ENCODE results near the gene OVAAL.

DNA sequence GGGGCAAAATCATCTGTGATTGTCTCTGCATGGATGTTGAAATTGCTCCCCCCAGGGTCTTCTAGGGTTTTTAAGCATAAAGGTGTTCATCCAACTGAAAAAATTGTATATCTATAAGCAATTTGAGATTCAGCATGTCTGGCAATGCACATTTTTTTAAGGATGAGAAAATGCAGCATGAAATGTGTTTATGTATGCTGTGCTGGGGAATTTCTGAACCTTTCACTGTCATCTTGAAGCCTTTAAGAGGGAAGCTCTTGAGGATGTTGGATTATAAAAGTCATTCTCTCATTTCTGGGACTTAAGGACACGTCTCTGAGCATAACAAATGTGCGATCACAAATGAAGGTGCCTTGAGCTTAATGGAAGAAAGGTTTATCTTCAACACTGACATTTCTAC, 9.4 kb downstream of the OVAAL start:
- TF ChIP-seq, protein P1, sequence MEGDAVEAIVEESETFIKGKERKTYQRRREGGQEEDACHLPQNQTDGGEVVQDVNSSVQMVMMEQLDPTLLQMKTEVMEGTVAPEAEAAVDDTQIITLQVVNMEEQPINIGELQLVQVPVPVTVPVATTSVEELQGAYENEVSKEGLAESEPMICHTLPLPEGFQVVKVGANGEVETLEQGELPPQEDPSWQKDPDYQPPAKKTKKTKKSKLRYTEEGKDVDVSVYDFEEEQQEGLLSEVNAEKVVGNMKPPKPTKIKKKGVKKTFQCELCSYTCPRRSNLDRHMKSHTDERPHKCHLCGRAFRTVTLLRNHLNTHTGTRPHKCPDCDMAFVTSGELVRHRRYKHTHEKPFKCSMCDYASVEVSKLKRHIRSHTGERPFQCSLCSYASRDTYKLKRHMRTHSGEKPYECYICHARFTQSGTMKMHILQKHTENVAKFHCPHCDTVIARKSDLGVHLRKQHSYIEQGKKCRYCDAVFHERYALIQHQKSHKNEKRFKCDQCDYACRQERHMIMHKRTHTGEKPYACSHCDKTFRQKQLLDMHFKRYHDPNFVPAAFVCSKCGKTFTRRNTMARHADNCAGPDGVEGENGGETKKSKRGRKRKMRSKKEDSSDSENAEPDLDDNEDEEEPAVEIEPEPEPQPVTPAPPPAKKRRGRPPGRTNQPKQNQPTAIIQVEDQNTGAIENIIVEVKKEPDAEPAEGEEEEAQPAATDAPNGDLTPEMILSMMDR (IDR thresholded peaks at IDR 0.05; ENCODE audit: insufficient read depth, low read length), result no peak
- TF ChIP-seq POLR2AphosphoS5 (IDR thresholded peaks at IDR 0.05; ENCODE audit: low read depth) (no peak), GABPA (IDR thresholded peaks at IDR 0.05; ENCODE audit: low read depth) (no peak)
- TF ChIP-seq, protein P2, sequence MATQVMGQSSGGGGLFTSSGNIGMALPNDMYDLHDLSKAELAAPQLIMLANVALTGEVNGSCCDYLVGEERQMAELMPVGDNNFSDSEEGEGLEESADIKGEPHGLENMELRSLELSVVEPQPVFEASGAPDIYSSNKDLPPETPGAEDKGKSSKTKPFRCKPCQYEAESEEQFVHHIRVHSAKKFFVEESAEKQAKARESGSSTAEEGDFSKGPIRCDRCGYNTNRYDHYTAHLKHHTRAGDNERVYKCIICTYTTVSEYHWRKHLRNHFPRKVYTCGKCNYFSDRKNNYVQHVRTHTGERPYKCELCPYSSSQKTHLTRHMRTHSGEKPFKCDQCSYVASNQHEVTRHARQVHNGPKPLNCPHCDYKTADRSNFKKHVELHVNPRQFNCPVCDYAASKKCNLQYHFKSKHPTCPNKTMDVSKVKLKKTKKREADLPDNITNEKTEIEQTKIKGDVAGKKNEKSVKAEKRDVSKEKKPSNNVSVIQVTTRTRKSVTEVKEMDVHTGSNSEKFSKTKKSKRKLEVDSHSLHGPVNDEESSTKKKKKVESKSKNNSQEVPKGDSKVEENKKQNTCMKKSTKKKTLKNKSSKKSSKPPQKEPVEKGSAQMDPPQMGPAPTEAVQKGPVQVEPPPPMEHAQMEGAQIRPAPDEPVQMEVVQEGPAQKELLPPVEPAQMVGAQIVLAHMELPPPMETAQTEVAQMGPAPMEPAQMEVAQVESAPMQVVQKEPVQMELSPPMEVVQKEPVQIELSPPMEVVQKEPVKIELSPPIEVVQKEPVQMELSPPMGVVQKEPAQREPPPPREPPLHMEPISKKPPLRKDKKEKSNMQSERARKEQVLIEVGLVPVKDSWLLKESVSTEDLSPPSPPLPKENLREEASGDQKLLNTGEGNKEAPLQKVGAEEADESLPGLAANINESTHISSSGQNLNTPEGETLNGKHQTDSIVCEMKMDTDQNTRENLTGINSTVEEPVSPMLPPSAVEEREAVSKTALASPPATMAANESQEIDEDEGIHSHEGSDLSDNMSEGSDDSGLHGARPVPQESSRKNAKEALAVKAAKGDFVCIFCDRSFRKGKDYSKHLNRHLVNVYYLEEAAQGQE (IDR thresholded peaks at IDR 0.05; ENCODE audit: insufficient replicate concordance, low read depth), result no peak
